Activated B cell treated with CpG ODN at 0.5 μM for 24 hours (primary cell): ENCODE data around the gene FAM200C. TPM values are rescaled to one million over a fixed set of nuclear protein-coding genes. Genes with fewer than 3 reads are reported as not detected.
A peak's percentile ranks its signal among the peaks of the same experiment; 100 is the strongest.

Experiments
- ATAC-seq: fragments of 200-7000 bp; cut with Tn5 transposase; one replicate; pipeline ENCODE4 v1.10.0; 2021; ENCODE audit warnings: low read depth, mild to moderate bottlenecking, moderate library complexity
- CTCF ChIA-PET: fragments of 350-600 bp; sonication (Branson Sonifier 250); formaldehyde crosslinking; loops from one replicate; lab custom pipeline; 2021; ENCODE audit warnings: antibody characterized with exemption; lab: Charles Lee
- POLR2A ChIA-PET: fragments of 350-600 bp; sonication (Branson Sonifier 250); formaldehyde crosslinking; loops from one replicate; lab custom pipeline; 2021; ENCODE audit warnings: antibody characterized with exemption; lab: Charles Lee
- DNase-seq: peaks from one replicate; pipeline ENCODE4 v3.0.0; 2022
- H3K27ac Mint-ChIP-seq: one replicate; pipeline ENCODE4 v1.8.0; 2020; ENCODE audit warnings: mixed read lengths
- H3K27me3 Mint-ChIP-seq: one replicate; pipeline ENCODE4 v1.8.0; 2021; ENCODE audit warnings: mixed read lengths
- H3K36me3 Mint-ChIP-seq: one replicate; pipeline ENCODE4 v1.8.0; 2021; ENCODE audit warnings: low read depth, mixed read lengths
- H3K4me1 Mint-ChIP-seq: one replicate; pipeline ENCODE4 v1.8.0; 2021; ENCODE audit warnings: mixed read lengths
- H3K4me3 Mint-ChIP-seq: one replicate; pipeline ENCODE4 v1.8.0; 2020; ENCODE audit warnings: mild to moderate bottlenecking, mixed read lengths
- H3K9me3 Mint-ChIP-seq: one replicate; pipeline ENCODE4 v1.8.0; 2020; ENCODE audit warnings: mixed read lengths
- CTCF ChIP-seq: fragments of 200-600 bp; IDR thresholded peaks from one replicate; pipeline ENCODE4 v1.8.0; 2022; ENCODE audit warnings: antibody characterized with exemption, mild to moderate bottlenecking
- intact Hi-C: fragments of 100-400 bp; cut with micrococcal nuclease; formaldehyde crosslinking; loops from one replicate; pipeline ENCODE4 v1.15.1; 2024
- total RNA-seq: library from RNA; stranded (reverse); gene quantifications from 2 replicates; pipeline ENCODE4 v1.2.3, GENCODE V29; 2022

FAM200C gene
- total RNA-seq, 1 donor from 2014 or later = 0.44 TPM

GRCh38 chr5:160398806-160399205 lies 1.0 kb downstream of the FAM200C start:
- ChIA-PET POLR2A (interaction anchor here (1.2 to 1.9 kb wide), 2 partner anchors 20 to 69 kb away, joined by 3 to 10 read pairs; partner anchors contain the start of gene SLU7), CTCF (no interaction called here)
- intact Hi-C loops = no loop called here
- Mint-ChIP-seq H3K27ac (no peak overlapping the region), H3K4me1 (peaks cover 10% of the 10 kb centered on the region), H3K36me3 (peaks cover 29% of the 10 kb centered on the region), H3K4me3 (peak overlapping the region; percentile 88), H3K9me3 (no peaks in the 10 kb centered on the region), H3K27me3 (no peaks in the 10 kb centered on the region)
- no peak for TF ChIP-seq CTCF
- no peak for ATAC-seq
- DNase-seq = no peak

GRCh38 chr5:160397492-160397891 lies 2.4 kb downstream of the FAM200C start:
- H3K4me1 Mint-ChIP-seq = peaks cover 10% of the 10 kb centered on the region
- H3K27me3 Mint-ChIP-seq = no peaks in the 10 kb centered on the region
- no peak for TF ChIP-seq CTCF
- H3K36me3 Mint-ChIP-seq = peaks cover 17% of the 10 kb centered on the region
- no peak for DNase-seq
- POLR2A ChIA-PET = no interaction called here
- CTCF ChIA-PET = no interaction called here
- ATAC-seq = no peak
- intact Hi-C loops = no loop called here
- H3K4me3 Mint-ChIP-seq = no peak overlapping the region
- H3K27ac Mint-ChIP-seq = no peak overlapping the region
- no peaks in the 10 kb centered on the region for H3K9me3 Mint-ChIP-seq

- no peak overlapping the region for H3K4me3 Mint-ChIP-seq
- H3K36me3 Mint-ChIP-seq = peaks cover 2% of the 10 kb centered on the region
- ChIA-PET POLR2A (interaction anchor here (1.6 kb wide), 1 partner anchor 24 kb away, joined by 5 read pairs; the partner anchor contains the start of gene SLU7), CTCF (no interaction called here)
- ATAC-seq (no peak), DNase-seq (no peak)
- no peaks in the 10 kb centered on the region for H3K27me3 Mint-ChIP-seq
- no peak for TF ChIP-seq CTCF
- no peaks in the 10 kb centered on the region for H3K9me3 Mint-ChIP-seq
- peaks cover 8% of the 10 kb centered on the region for H3K4me1 Mint-ChIP-seq
- no peak overlapping the region for H3K27ac Mint-ChIP-seq
- intact Hi-C loops = no loop called here
Measured at GRCh38 chr5:160395111-160395510, 4.7 kb downstream of the FAM200C start.

GRCh38 chr5:160390787-160391696 lies 8.8 kb downstream of the FAM200C start:
- ChIA-PET CTCF (interaction anchor here (0.9 to 2.8 kb wide), 6 partner anchors 9 to 369 kb away, joined by 3 to 27 read pairs (median 4); partner anchors contain the start of gene SLU7), POLR2A (no interaction called here)

More at GRCh38 chr5:160390787-160391696, 8.8 kb downstream of the FAM200C start:
- Mint-ChIP-seq H3K27ac (no peak overlapping the region), H3K9me3 (peaks cover 12% of the 10 kb centered on the region), H3K4me1 (no peaks in the 10 kb centered on the region), H3K27me3 (no peaks in the 10 kb centered on the region), H3K36me3 (peaks cover 4% of the 10 kb centered on the region), H3K4me3 (no peak overlapping the region)
- no peak for TF ChIP-seq CTCF
- intact Hi-C loops = loop anchor here (1.0 to 5.0 kb wide), 5 partner anchors 46 to 1104 kb away; no protein-coding TSS in a partner anchor
- ATAC-seq = no peak
- no peak for DNase-seq
